GOT3 (cell line): ENCODE measurements around the gene EXOC6B.

Experiments
- DNase-seq: peaks from one replicate; lab custom pipeline; 2025; ENCODE audit warnings: mixed read lengths; lab: John Stamatoyannopoulos, UW

EXOC6B gene

DNA sequence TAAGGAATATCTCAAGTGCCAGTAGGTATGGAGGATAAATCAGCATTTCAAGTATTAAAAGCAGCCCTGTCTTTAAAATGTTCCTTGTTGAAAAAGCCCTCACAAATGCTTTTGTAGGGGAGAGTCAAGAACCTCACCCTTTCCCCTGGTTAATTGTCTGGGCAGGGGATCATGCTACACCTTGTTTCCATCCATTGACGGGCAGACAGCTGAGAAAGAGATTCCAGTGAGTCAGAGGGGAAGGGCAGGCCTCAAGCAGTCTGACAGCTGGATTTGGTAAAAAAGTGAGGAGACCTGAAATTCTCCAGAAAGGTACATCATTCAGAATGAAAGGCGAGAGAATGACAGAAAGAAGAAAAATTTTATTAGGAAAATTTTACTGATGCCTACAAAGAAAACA, 475.0 kb downstream of the EXOC6B start:
- DNase-seq = no peak

DNA sequence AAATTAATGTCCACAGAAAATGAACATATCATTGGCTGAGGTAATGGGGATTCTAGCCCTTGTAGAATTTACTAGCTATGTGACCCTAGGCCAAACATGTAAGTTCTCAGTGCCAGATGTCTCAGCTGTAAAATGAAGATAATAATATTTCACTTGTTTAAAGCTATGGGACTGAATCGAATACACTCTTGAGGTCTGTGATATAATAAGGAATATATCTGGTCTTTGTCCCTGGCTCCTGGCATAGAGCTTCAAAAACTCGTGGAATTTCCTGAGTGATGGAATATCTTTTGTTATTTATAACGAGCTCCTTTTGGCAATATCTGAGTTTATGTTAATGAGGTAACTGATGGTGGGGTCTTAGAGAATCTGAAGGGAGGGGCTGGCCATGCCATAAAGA, 476.8 kb downstream of the EXOC6B start:
- no peak for DNase-seq

DNA sequence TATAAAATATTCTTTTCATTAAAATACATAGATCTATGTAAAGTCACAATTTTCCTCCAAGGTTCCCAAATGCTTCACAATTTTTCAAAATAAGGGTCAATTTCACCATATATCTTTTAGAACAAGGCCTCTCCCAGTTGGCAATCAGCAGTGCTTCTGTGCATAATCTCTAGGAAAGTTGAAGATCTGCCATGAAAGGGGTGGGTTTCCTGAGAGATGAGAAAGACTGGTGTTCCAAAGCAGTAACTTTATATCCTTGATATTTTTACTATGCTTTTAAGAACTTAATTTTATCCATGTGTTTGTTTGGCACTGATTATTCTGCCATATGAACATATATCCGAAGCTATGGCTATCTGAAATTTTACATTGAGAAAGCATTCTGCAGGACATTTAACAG, 478.8 kb downstream of the EXOC6B start:
- DNase-seq = no peak

DNA sequence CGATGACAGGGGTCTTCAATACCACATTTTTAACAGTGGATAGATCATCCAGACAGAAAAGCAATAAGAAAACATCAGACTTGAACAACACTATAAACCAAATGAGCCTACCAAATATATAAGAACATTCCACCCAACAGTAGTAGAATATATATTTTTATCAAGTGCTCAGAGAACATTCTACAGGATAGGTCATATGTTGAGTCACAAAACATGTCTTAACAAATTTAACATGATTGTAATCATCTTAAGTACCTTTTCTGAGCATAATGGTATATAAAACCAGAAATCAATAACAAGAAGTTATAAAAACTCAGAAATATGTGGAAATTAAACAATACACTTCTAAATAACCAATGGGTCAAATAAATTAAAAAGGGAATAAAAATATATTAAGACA, 484.2 kb downstream of the EXOC6B start:
- DNase-seq = no peak

DNA sequence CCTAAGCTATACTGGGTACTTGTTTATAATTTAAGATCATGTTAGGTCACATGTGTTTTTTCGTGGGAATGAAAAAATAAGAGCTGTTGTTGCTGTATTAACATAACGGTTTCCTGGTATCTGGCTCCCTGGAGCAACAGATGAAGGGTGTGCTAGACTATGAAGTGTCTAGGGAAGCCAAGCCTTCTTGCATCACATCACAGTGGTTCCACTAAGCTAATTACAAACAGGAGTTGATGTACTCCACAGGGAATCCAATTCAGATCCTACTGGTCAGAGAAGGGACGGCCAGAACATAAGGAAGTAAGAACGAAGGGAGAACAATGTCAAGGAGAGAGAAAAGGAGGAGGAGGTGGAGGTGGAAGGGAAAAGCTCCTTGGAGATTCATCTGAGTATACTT, 485.2 kb downstream of the EXOC6B start:
- no peak for DNase-seq

DNA sequence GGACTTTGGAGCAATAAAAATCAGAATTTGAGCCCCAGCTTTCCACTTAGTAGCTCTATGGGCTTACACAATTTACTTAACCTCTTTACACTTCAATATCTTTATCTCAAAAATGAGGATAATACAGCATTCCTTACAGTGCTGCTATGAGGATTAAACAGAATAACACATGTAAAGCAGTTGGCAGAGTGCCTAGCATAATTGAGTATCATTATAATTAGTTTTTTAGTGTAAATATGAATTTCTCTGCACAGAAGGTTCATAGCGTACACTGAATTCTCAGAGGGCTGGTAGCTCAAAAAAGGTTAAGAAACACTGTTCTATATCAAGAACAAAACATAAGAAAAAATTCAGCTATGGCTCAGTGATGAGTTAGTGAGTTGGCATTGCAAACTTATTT, 487.8 kb downstream of the EXOC6B start:
- DNase-seq = no peak

DNA sequence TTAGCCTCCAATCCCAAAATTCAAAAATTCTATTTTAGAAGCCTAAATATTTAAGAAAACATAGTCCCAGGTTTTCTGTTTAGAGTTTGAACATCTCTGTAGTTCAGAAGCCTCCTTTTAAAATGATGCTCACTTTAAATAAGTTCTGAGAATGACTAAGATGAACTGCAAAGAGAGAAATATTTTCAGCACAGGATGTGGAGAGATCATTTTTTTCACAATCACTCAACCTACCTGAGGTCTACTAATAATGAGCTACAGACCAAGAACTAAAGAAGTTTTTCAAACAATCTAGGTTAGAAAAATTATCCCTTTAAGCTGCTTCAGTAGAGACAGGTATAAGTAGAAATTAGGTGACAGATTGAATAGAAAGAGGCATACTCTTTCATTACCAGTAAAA, 493.1 kb downstream of the EXOC6B start:
- DNase-seq = no peak

DNA sequence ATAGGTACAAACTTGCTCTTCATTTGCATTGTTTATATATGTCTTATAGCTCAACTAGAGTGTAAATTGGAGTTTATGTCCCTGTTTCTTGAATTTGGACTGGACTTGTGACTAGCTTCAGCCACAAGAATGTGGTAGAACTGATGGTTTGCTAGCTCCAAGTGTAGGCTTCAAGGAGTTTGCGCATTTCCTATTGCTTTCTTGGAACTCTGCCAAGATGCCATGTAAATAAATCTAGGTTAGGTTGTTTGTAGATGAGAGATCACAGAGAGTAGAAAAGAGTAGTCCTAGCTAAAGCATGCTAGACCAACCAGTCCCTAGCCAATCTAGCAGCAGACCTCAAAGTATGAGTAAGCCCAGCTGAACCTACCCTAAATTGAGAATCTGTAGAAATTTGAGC, 495.2 kb downstream of the EXOC6B start:
- DNase-seq = no peak

DNA sequence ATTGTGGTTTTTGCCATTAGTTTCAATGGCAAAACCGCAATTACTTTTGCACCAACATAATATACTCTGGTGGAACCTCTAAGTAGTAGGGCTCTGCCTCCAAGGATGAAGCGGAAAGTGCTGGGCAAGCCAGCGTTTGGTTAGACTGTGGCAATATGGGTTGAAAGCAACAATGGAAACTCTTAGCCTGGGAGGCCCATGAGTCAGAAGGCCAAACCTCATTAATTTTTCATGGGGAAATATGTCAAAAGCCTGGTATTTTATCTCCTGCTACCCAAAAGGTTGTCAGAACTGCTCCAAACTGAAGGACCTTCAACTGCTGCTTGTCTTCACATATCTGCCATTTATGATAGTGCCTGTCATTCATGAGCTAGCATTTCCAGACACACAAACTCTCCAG, 499.1 kb downstream of the EXOC6B start:
- DNase-seq = no peak

DNA sequence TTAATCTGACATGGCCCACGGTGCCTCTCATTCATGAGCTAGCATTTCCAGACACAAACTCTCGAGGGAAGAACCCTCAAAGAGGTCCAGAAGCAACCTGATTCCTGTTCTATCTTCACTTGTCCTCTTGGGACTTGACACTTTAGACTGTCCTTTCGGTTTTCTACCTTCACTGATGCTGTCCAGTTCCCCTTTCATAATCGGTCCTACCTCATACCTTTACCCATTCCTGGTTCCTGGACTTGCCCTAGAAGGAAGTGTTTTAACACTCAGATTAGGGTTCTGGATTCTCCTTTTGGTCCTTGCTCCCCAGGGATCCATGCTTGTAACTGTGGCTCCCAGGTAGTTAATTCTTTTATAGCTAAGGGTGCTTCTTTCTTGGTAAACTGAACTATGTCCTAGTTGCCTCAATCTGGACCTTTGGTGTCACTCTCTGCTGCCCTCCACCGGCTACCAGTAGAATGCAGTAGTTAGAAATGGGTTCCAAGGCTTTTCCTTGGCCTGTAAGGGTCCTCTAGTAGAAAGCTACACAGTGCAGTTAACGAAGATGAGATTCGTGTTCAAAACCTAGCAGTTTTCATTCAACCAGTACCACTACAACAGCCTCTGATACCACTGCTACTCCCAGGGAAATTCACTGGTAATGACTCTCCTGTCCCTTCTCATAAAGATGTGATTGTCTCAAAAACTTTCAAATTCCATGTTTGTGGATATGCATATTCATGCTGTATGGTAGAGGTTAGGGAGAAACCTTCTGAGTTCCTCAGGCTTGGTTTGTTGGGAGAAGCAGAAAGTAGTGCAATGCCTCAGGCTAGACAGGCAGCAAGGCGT, 500.0 kb downstream of the EXOC6B start:
- DNase-seq = no peak

DNA sequence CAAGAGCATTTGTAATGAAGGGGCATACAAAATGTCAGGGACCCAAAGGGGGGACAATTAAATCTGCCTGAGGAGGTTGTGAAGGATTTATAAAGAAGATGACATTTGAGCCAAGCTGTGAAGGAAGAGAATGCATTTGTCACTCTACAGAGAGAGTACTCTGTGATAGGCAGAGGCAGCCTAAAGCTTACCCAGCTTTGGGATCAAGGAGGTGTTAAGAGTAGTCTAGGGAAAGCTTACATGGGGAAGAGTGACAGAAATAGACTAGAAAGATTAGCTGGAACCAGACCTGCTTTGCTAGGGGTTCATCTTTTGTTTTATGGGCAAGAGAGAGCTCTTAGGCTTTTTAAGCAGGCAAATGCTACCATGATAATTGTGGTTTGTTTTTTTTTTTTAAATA, 509.1 kb downstream of the EXOC6B start:
- DNase-seq = no peak

DNA sequence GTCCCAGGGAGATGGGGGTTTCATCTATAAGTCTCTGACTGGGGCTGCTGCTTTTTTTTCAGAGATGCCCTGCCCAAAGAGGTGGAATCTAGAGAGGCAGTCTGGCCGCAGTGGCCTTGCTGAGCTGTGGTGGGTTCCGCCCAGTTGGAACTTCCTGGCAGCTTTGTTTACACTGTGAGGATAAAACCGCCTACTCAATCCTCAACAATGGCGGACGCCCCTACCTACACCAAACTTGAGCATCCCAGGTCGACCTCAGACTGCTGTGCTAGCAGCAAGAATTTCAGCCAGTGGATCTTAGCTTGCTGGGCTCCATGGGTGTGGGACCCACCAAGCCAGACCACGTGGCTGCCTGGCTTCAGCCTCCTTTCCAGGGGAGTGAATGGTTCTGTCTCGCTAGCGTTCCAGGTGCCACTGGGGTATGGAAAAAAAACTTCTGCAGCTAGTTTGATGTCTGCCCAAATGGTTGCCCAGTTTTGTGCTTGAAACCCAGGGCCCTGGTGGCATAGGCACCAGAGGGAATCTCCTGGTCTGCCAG, 525.6 kb downstream of the EXOC6B start:
- DNase-seq = no peak

DNA sequence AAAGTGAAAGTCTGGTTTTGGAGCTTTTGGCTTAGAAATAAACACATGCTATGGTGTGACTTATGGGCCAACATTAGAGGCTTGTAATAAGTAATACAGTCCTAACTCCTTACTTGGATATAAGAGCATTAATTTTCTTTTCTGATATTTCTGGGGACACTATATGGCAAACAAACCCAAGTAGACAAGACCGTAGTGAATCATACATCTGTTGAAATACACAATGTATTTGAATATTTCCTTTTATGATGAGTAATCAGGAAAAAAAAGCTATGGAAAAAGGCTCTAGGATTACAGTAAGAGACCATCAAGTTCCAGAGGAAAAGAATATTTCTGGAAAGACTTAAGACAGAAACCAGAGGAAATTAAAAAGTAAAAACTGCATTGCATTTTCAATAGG, 532.2 kb downstream of the EXOC6B start:
- DNase-seq = no peak

DNA sequence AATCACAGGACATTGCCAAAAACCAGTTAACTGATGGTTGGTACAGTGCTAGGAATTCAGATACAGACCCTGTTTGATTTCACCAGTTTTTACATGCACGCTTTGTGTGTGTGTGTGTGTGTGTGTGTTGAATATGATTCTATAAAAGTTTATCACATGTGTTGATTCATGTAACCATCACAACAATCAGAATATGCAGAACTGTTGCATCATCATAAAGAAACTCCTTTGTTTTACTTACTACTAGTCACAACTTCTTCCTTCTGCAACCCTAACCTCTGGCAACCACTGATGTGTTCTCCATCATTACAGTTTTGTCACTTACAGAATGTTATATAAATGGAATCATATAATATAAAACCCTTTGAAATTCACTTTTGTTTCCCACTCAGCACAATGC, 533.4 kb downstream of the EXOC6B start:
- no peak for DNase-seq

DNA sequence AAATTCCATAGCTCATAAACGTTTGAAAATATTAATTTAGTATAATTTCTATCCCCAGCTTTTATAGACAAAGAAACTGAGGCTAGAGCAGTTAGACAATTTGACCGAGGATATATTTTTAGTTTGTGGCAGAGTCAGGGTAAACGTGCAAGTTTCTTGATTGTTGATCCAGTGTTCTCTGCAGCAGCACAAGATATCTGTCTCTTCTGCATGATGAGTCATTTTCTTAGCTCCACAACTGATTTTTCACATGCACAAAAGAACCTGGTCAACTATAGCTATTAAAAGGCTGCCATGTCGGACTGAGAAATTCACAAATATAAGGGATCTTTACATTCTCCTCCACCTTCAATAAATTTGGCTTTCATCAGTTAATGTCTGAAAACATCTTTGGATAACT, 534.8 kb downstream of the EXOC6B start:
- DNase-seq = no peak

DNA sequence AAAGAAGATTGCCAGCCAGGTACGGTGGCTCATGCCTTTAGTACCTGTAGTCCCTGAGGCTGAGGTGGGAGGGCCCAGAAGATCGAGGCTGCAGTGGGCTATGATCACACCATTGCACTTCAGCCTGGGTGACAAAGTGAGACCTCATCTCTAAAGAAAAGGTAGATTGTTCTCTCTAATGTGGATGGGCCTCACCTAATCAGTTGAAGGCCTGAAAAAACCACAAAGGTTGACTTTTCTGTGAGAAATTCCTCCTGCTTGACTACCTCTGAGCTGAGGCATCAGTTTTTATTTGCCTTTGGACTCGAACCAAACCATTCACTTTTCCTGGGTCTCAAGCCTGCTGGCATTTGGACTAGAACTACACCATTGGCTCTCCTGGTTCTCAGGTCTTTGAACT, 536.1 kb downstream of the EXOC6B start:
- no peak for DNase-seq

DNA sequence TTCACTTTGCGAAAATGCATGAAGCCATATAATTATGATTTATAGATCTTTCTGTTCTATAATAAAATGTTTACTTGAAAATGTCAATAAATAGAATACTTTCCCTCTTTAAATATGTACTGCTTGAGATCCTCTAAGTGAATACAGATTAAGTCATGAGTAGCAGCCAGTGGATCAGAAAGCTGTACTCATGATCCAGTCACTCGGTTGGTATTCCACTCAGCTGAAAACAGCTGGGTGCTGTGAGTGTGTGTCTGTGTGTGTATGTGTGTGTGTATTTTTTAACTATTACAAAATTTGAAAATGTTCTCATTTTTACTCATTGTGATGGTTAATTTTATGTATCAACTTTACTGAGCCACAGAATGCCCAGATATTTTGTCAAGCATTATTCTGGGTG, 536.5 kb downstream of the EXOC6B start:
- DNase-seq = no peak

DNA sequence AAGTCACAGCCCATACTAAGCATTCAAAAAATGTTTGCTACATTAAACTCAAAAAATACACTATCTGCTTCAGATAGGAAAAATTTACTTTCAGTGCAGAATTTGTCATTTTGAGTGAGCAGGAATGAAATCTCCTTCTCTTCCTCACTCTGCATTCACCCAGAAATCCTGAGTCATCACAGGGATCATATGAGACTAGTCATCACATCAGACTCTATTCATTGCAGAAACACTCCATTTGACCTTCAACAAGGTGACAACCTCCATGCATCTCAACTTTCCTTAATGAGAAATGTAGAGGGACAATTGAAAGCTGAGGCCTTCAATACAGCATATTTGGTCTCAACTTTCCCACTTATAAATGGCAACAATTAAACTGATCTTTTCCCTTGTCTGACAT, 547.8 kb downstream of the EXOC6B start:
- no peak for DNase-seq

DNA sequence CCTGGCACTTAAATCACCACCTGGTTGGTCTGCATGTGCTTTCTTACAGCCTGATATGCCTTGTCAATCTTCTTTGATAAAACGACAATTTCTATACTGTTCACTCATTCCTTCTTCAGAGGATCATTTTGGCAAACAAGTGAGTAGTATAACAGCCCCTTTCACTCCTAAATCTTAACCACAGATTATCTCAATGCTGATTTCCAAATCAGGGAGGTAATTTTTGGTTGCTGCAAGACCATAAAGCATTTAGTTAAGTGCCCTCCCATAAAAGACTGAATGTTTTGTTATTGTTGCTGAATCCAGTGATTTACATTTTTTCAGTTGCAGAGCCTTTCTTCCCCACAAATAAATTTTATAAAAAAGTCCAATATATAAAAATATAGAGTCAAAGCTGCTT, 549.0 kb downstream of the EXOC6B start:
- no peak for DNase-seq

DNA sequence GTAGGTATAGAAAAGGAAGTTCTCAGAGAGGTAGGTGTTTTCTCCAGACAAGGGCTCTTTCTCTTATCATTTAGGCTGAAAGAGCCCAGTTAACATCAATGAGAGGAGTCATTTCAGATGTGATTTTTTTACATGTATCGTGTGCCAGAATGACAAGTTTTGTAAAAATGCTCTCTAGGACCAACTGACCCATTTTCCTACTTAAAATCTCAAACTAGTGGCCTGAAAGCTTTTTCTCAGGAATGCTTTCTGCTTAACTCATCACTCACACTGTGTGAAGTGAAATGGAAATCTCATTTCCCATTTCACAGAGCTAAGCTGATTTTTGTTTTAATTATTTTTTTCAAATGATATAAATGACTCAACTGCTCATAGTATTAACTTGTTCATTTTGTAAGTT, 549.5 kb downstream of the EXOC6B start:
- DNase-seq = no peak

DNA sequence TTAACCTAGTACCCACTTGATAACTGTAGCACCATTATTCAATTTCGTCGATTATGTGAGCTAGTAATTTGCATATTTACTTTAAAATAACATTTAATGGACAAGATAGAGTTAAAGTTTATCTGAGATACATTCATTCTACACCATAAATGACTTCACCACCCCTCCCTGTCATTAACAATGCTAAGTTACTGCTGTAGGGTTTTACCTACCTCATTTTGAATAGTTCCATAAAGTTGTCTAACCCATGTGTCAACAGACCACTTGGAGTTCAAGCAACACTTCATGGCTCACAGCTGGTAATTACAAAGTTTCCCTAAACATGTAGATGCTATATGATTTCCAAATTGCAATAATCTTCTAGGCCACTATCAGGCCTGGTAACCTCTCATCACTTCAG, 550.7 kb downstream of the EXOC6B start:
- no peak for DNase-seq

DNA sequence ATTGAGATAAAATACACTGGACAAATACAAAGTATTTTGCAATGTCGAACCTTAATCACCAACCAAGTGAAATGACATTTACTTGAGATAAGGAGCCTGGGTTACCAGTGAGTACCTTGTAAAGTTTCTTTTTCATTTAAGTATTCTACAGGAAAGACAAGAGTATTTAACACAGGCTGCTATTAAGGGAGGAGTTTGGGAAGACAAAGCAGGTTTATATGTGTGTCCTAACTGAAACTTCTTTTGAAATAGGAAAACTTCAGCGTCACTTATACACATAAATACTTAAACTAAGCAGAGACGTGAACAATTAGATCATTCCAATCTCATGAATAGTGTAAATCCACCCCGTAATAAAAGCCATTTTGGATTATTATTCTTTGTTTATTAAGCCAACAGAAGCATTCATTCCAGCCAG, 551.4 kb downstream of the EXOC6B start:
- no peak for DNase-seq

DNA sequence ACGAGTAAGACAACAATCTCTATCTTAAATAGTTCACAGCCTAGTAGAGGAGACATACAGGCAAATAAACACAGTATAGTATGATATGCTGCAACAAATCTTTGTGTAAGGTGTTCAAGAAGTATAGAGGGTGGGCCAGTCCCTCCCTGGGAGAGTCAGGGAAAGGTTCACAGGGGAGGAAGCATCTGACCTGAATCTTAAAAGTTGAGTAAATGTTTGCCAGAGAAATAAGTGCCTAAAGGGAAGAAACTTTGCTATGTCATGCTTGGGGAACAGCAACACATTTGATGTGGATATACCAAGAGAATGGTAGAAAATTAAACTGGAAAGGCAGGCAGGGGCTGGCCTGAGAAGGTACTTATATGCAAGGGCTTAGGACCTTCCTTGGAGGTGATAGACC, 552.4 kb downstream of the EXOC6B start:
- DNase-seq = no peak
